OCI-LY3 (cell line): ENCODE data around the gene ITM2B.

ENCODE experiments used
- H2AFZ ChIP-seq: fragments of 200-600, 300-600 bp; shearing (Covaris generic); 2 replicates; pipeline ENCODE4 v1.6.0; 2014; ENCODE audit warnings: antibody characterized with exemption, low read depth, low read length
- H3K27ac ChIP-seq: fragments of 200-600, 300-600 bp; sonication (generic); 2 replicates; pipeline ENCODE4 v1.5.1; 2014; ENCODE audit warnings: mild to moderate bottlenecking, low read length, moderate library complexity, mixed read lengths
- H3K27me3 ChIP-seq: fragments of 200-600, 300-600 bp; sonication (generic); 2 replicates; pipeline ENCODE4 v1.6.1; 2014; ENCODE audit warnings: low read depth, low read length, mixed read lengths
- H3K36me3 ChIP-seq: fragments of 200-600, 300-600 bp; sonication (generic); replicated peaks from 2 replicates; pipeline ENCODE3; 2014; ENCODE audit warnings: low read depth, low read length, mixed read lengths
- H3K4me1 ChIP-seq: fragments of 300-600, 200-600 bp; sonication (generic); 2 replicates; pipeline ENCODE4 v1.6.1; 2014; ENCODE audit warnings: low read length, mixed read lengths
- H3K4me2 ChIP-seq: fragments of 200-600, 300-600 bp; sonication (generic); 2 replicates; pipeline ENCODE4 v1.6.1; 2014; ENCODE audit warnings: low read length, mixed read lengths
- H3K4me3 ChIP-seq: fragments of 300-600, 200-600 bp; sonication (generic); 2 replicates; pipeline ENCODE4 v1.5.1; 2014; ENCODE audit warnings: antibody characterized with exemption, mild to moderate bottlenecking, low read length, moderate library complexity
- H3K79me2 ChIP-seq: fragments of 300-600, 200-600 bp; shearing (Covaris generic); 2 replicates; pipeline ENCODE4 v1.6.1; 2014; ENCODE audit warnings: mild to moderate bottlenecking, low read length, mixed read lengths
- H3K9ac ChIP-seq: fragments of 300-600, 200-600 bp; shearing (Covaris generic); 2 replicates; pipeline ENCODE4 v1.6.0; 2014; ENCODE audit warnings: mild to moderate bottlenecking, low read length, moderate library complexity
- H3K9me3 ChIP-seq: fragments of 200-600, 300-600 bp; shearing (Covaris generic); 2 replicates; pipeline ENCODE4 v1.6.1; 2014; ENCODE audit warnings: low read length, mixed read lengths; ENCODE audit not compliant: insufficient read depth
- H4K20me1 ChIP-seq: fragments of 200-600, 300-600 bp; sonication (generic); 2 replicates; pipeline ENCODE4 v1.6.1; 2016; ENCODE audit warnings: low read length, mixed read lengths; ENCODE audit not compliant: insufficient read depth
- CTCF ChIP-seq: fragments of 200-600, 300-600 bp; sonication (generic); IDR thresholded peaks from 2 replicates; pipeline ENCODE4 v1.5.1; 2014; ENCODE audit warnings: antibody characterized with exemption, low read length, low read depth
- EZH2phosphoT487 ChIP-seq: fragments of 200-600 bp; shearing (Covaris generic); IDR thresholded peaks from 2 replicates; pipeline ENCODE4 v1.6.1; 2018; ENCODE audit warnings: antibody characterized with exemption, mixed run types, low read depth

ITM2B gene

GRCh38 chr13:48233046-48233888, at the start of gene ITM2B:
Gene ITM2B, plus strand, starts transcription at chr13:48233206. Its CDS starts 155 bp downstream, at chr13:48233361.
- Histone ChIP-seq H3K4me3 (peak within 1 kb of the TSS; percentile 87), H3K27me3 (peaks cover 64% of the 10 kb centered on the region), H3K4me1 (peaks cover 26% of the 10 kb centered on the region), H3K9me3 (no peaks in the 10 kb centered on the region), H3K79me2 (no peaks in the 10 kb centered on the region), H3K9ac (peak within 1 kb of the TSS; percentile 84), H3K4me2 (peak within 1 kb of the TSS; percentile 90), H4K20me1 (peaks cover 30% of the 10 kb centered on the region), H3K27ac (peak within 1 kb of the TSS; percentile 64), H3K36me3 (no peaks in the 10 kb centered on the region), H2AFZ (peak within 1 kb of the TSS; percentile 74)
- peak; percentile 83 for TF ChIP-seq CTCF
- TF ChIP-seq EZH2phosphoT487, result no peak

- Histone ChIP-seq H3K4me2 (peak overlapping the region; percentile 53), H3K4me3 (0 out of 2 replicates have a peak overlapping the region, but pooled peaks have one; percentile 6)
These were observed 48.7 kb upstream of the ITM2B start for GRCh38 chr13:48184260-48184659.

GRCh38 chr13:48185018-48185417, 48.0 kb upstream of the ITM2B start:
- Histone ChIP-seq H3K4me1 (peaks cover 76% of the 10 kb centered on the region), H2AFZ (no peak overlapping the region), H3K4me2 (peak overlapping the region; percentile 53; the same call in 1 of the 2 replicates), H3K9me3 (no peaks in the 10 kb centered on the region), H3K4me3 (no peak overlapping the region), H3K9ac (no peak overlapping the region), H4K20me1 (no peaks in the 10 kb centered on the region), H3K36me3 (no peaks in the 10 kb centered on the region), H3K79me2 (no peaks in the 10 kb centered on the region), H3K27me3 (peaks cover 49% of the 10 kb centered on the region), H3K27ac (no peak overlapping the region)
- TF ChIP-seq EZH2phosphoT487 (no peak), CTCF (no peak)

More at GRCh38 chr13:48184260-48184659, 48.7 kb upstream of the ITM2B start:
- Histone ChIP-seq H3K4me1 (peaks cover 76% of the 10 kb centered on the region), H3K79me2 (no peaks in the 10 kb centered on the region), H3K27ac (0 out of 2 replicates have a peak overlapping the region, but pooled peaks have one; percentile 5), H3K27me3 (peaks cover 48% of the 10 kb centered on the region), H2AFZ (no peak overlapping the region), H3K9me3 (no peaks in the 10 kb centered on the region), H3K9ac (no peak overlapping the region), H3K36me3 (no peaks in the 10 kb centered on the region), H4K20me1 (no peaks in the 10 kb centered on the region)
- TF ChIP-seq EZH2phosphoT487 (no peak), CTCF (no peak)

- H3K27ac ChIP-seq, result no peak overlapping the region
- H3K4me3 ChIP-seq, result no peak overlapping the region
- H3K36me3 ChIP-seq, result no peaks in the 10 kb centered on the region
- no peaks in the 10 kb centered on the region for H4K20me1 ChIP-seq
- no peak overlapping the region for H2AFZ ChIP-seq
- H3K9ac ChIP-seq, result no peak overlapping the region
- H3K79me2 ChIP-seq, result no peaks in the 10 kb centered on the region
- peaks cover 59% of the 10 kb centered on the region for H3K27me3 ChIP-seq
- TF ChIP-seq CTCF, result no peak
- TF ChIP-seq EZH2phosphoT487, result no peak
- H3K9me3 ChIP-seq, result no peaks in the 10 kb centered on the region
- peaks cover 66% of the 10 kb centered on the region for H3K4me1 ChIP-seq
- peak overlapping the region; percentile 58; the same call in 1 of the 2 replicates for H3K4me2 ChIP-seq
These were observed 46.3 kb upstream of the ITM2B start for GRCh38 chr13:48186722-48187121.
